OCI-LY7 (cell line): ENCODE results near the gene ZMYND8. TPM values are rescaled to one million over a fixed set of nuclear protein-coding genes. Genes with fewer than 3 reads are reported as not detected.

ENCODE experiments used
- BruUV-seq: library from RNA; stranded (reverse); fragments of 400-500 nt; replicated peaks from 2 replicates; lab custom pipeline; 2021; lab: Mats Ljungman, UMichigan
- CTCF ChIA-PET: fragments of 300-600 bp; sonication (Branson Sonifier 250); formaldehyde crosslinking; loops from one replicate; lab custom pipeline; 2022; ENCODE audit warnings: antibody characterized with exemption; ENCODE audit not compliant: unreplicated experiment; lab: Charles Lee
- POLR2A ChIA-PET: fragments of 300-600 bp; sonication (Branson Sonifier 250); formaldehyde crosslinking; loops from one replicate; lab custom pipeline; 2022; ENCODE audit warnings: antibody characterized with exemption; lab: Charles Lee
- DNase-seq: peaks from one replicate; pipeline ENCODE4 v3.0.0-alpha.2; 2015; ENCODE audit warnings: low spot score
- H2AFZ ChIP-seq: fragments of 200-600 bp; sonication (generic), shearing (Covaris generic); 2 replicates; pipeline ENCODE4 v1.6.1; 2014; ENCODE audit warnings: mild to moderate bottlenecking, antibody characterized with exemption, low read length, moderate library complexity
- H3K27ac ChIP-seq: fragments of 200-600 bp; sonication (generic); 2 replicates; pipeline ENCODE4 v1.5.1; 2014; ENCODE audit warnings: mixed run types, low read depth, mild to moderate bottlenecking, moderate library complexity, low read length, inconsistent platforms; ENCODE audit not compliant: poor library complexity, severe bottlenecking
- H3K36me3 ChIP-seq: fragments of 200-600 bp; sonication (generic); 2 replicates; pipeline ENCODE4 v1.6.1; 2014; ENCODE audit warnings: mild to moderate bottlenecking, antibody characterized with exemption, low read length, moderate library complexity, mixed read lengths; ENCODE audit not compliant: insufficient read depth
- H3K4me1 ChIP-seq: fragments of 200-600 bp; sonication (generic); 2 replicates; pipeline ENCODE4 v1.5.1; 2014; ENCODE audit warnings: mild to moderate bottlenecking, low read length; ENCODE audit not compliant: insufficient read depth, poor library complexity, severe bottlenecking
- H3K4me2 ChIP-seq: fragments of 200-600 bp; sonication (generic); 2 replicates; pipeline ENCODE4 v1.6.1; 2014; ENCODE audit warnings: mild to moderate bottlenecking, low read length
- H3K4me3 ChIP-seq: fragments of 200-600 bp; sonication (generic); 2 replicates; pipeline ENCODE4 v1.5.1; 2014; ENCODE audit warnings: mild to moderate bottlenecking, low read depth, low read length; ENCODE audit not compliant: poor library complexity, severe bottlenecking
- H3K79me2 ChIP-seq: fragments of 200-600 bp; sonication (generic); 2 replicates; pipeline ENCODE4 v1.6.1; 2016; ENCODE audit warnings: low read depth, mild to moderate bottlenecking, low read length, moderate library complexity, mixed read lengths; ENCODE audit not compliant: insufficient read depth
- H3K9me2 ChIP-seq: fragments of 200-600 bp; sonication (generic); 2 replicates; pipeline ENCODE4 v1.6.1; 2016; ENCODE audit warnings: mild to moderate bottlenecking, low read length, mixed read lengths; ENCODE audit not compliant: insufficient read depth
- H3K9me3 ChIP-seq: fragments of 200-600 bp; sonication (generic); 2 replicates; pipeline ENCODE4 v1.6.1; 2014; ENCODE audit warnings: mild to moderate bottlenecking, mixed run types, low read length, mixed read lengths
- H4K20me1 ChIP-seq: fragments of 200-600 bp; sonication (generic); 2 replicates; pipeline ENCODE4 v1.6.1; 2014; ENCODE audit warnings: mild to moderate bottlenecking, antibody characterized with exemption, low read length, moderate library complexity, mixed read lengths; ENCODE audit not compliant: insufficient read depth
- CTCF ChIP-seq: fragments of 200-600 bp; sonication (generic); conservative IDR thresholded peaks from 2 replicates; pipeline ENCODE4 v1.5.1; 2014; ENCODE audit warnings: mild to moderate bottlenecking, antibody characterized with exemption, low read length, moderate library complexity, mixed read lengths
- EZH2phosphoT487 ChIP-seq: fragments of 200-600 bp; sonication (generic); IDR thresholded peaks from 2 replicates; pipeline ENCODE4 v1.6.1; 2018; ENCODE audit warnings: low read depth, borderline replicate concordance, mild to moderate bottlenecking, mixed run types, antibody characterized with exemption, low read length, moderate library complexity, mixed read lengths
- intact Hi-C: fragments of 100-400 bp; cut with micrococcal nuclease; formaldehyde crosslinking; loops from one replicate; pipeline ENCODE4 v1.10.0; 2022; ENCODE audit not compliant: unreplicated experiment
- total RNA-seq, 2 experiments: library from RNA; depleted of rRNA in 1 of 2; stranded (reverse); fragments of >200 nt in 1 of 2; shearing (Covaris generic) in 1 of 2; gene quantifications; 2 replicates each; pipeline ENCODE4 v1.2.3, GENCODE V29; 2014 to 2022

ZMYND8 gene
- total RNA-seq, 2 experiments from 2014 or later: 30.4 to 69.1 TPM

GRCh38 chr20:47343007-47343472 is 13.5 kb downstream of the ZMYND8 start:
- no peak overlapping the region for H3K27ac ChIP-seq
- no peaks in the 10 kb centered on the region for H3K9me2 ChIP-seq
- H2AFZ ChIP-seq: no peak overlapping the region
- peaks cover 2% of the 10 kb centered on the region; the same call in 1 of the 2 replicates for H4K20me1 ChIP-seq
- peaks cover 90% of the 10 kb centered on the region for H3K36me3 ChIP-seq
- no peak for TF ChIP-seq EZH2phosphoT487
- no peak for TF ChIP-seq CTCF
- ChIA-PET CTCF (no interaction called here), POLR2A (interaction anchor here (0.7 to 1.6 kb wide), 3 partner anchors 10 to 25 kb away, joined by 3 to 12 read pairs (median 5); partner anchors contain the start of gene ZMYND8)
- no peaks in the 10 kb centered on the region for H3K9me3 ChIP-seq
- DNase-seq: no peak
- no peak overlapping the region for H3K4me3 ChIP-seq
- H3K79me2 ChIP-seq: peaks cover 77% of the 10 kb centered on the region
- H3K4me2 ChIP-seq: no peak overlapping the region
- BruUV-seq: no TSS peak
- intact Hi-C loops: no loop called here
- peaks cover 10% of the 10 kb centered on the region for H3K4me1 ChIP-seq

- no peak overlapping the region for H3K4me2 ChIP-seq
- TF ChIP-seq EZH2phosphoT487: no peak
- TF ChIP-seq CTCF: no peak
- no peak overlapping the region for H2AFZ ChIP-seq
- H3K4me1 ChIP-seq: peaks cover 23% of the 10 kb centered on the region
- H3K27ac ChIP-seq: no peak overlapping the region
- H3K79me2 ChIP-seq: peaks cover 89% of the 10 kb centered on the region
- no peak overlapping the region for H3K4me3 ChIP-seq
- ChIA-PET POLR2A (interaction anchor here (0.7 to 1.5 kb wide), 3 partner anchors 12 to 135 kb away, joined by 4 read pairs; no protein-coding TSS in a partner anchor), CTCF (no interaction called here)
- H3K9me2 ChIP-seq: no peaks in the 10 kb centered on the region
- peaks cover 8% of the 10 kb centered on the region for H4K20me1 ChIP-seq
- no peaks in the 10 kb centered on the region for H3K9me3 ChIP-seq
- intact Hi-C loops: no loop called here
- no peak for DNase-seq
- no TSS peak for BruUV-seq
- peaks cover 79% of the 10 kb centered on the region for H3K36me3 ChIP-seq
These were observed 18.3 kb downstream of the ZMYND8 start for GRCh38 chr20:47338131-47338628.

GRCh38 chr20:47337413-47337812 is 19.1 kb downstream of the ZMYND8 start:
- CTCF ChIA-PET: interaction anchor here (1.0 kb wide), 1 partner anchor 75 kb away, joined by 3 read pairs; no protein-coding TSS in a partner anchor
- intact Hi-C loops: no loop called here
- Histone ChIP-seq H3K36me3 (peaks cover 79% of the 10 kb centered on the region), H3K4me2 (no peak overlapping the region), H3K27ac (no peak overlapping the region), H2AFZ (no peak overlapping the region), H4K20me1 (peaks cover 8% of the 10 kb centered on the region), H3K4me1 (peaks cover 23% of the 10 kb centered on the region), H3K4me3 (no peak overlapping the region), H3K9me2 (no peaks in the 10 kb centered on the region), H3K9me3 (no peaks in the 10 kb centered on the region), H3K79me2 (peaks cover 89% of the 10 kb centered on the region)
- TF ChIP-seq CTCF: no peak
- no peak for TF ChIP-seq EZH2phosphoT487
- DNase-seq: no peak
- TSS peak; percentile 3 for BruUV-seq
- POLR2A ChIA-PET: interaction anchor here (1.0 to 1.5 kb wide), 2 partner anchors 13 to 21 kb away, joined by 3 to 4 read pairs; no protein-coding TSS in a partner anchor
